Psoas muscle (tissue), 8 donors: ENCODE measurements around the gene SFRP5. TPM values are rescaled to one million over a fixed set of nuclear protein-coding genes. Genes with fewer than 3 reads are reported as not detected.

Source experiments
- ATAC-seq, 4 donors: fragments of 200-7000 bp; cut with Tn5 transposase; one replicate each; pipeline ENCODE4 v1.9.1; 2020; ENCODE audit warnings: moderate library complexity in 3 of 4, mild to moderate bottlenecking in 2 of 4
- DNase-seq, 2 donors: peaks; one replicate each; pipeline ENCODE4 v3.0.0-alpha.2; 2020
- H3K27ac ChIP-seq: fragments of 200-600 bp; one replicate; pipeline ENCODE4 v1.8.0; 2022
- H3K27me3 ChIP-seq, 3 donors: fragments of 200-600 bp in 1 of 3; one replicate each; pipeline versions ENCODE4 v1.6.1 to v1.8.0; 2013 to 2022; ENCODE audit warnings: low read length in 2 of 3, mild to moderate bottlenecking in 2 of 3, moderate library complexity in 1 of 3; ENCODE audit not compliant: insufficient read depth in 3 of 3
- H3K36me3 ChIP-seq, 2 donors: fragments of 200-600 bp in 1 of 2; one replicate each; pipeline versions ENCODE4 v1.6.1 to v1.8.0; 2013 to 2022; ENCODE audit warnings: low read depth in 1 of 2, mild to moderate bottlenecking in 1 of 2, moderate library complexity in 1 of 2; ENCODE audit not compliant: insufficient read depth in 1 of 2
- H3K4me1 ChIP-seq: fragments of 200-600 bp; one replicate; pipeline ENCODE4 v1.8.0; 2022
- H3K4me3 ChIP-seq: fragments of 200-600 bp; one replicate; pipeline ENCODE4 v1.8.0; 2022; ENCODE audit warnings: mild to moderate bottlenecking
- H3K9me3 ChIP-seq: fragments of 200-600 bp; one replicate; pipeline ENCODE4 v1.8.0; 2022
- WGBS, 3 donors: extraction: QIAGEN DNeasy Blood & Tissue Kit; methylation state at CpG; one replicate each; pipeline versions ENCODE4 v1.1.6 to v1.1.7; 2013; 5-methylcytosine and 5-hydroxymethylcytosine counted together
- intact Hi-C, 2 donors: fragments of 100-400 bp; cut with DNase I; formaldehyde crosslinking; loops; one replicate each; pipeline versions ENCODE4 v1.11.0 to v1.14.2; 2022
- polyA plus RNA-seq, 3 donors: library from polyadenylated mRNA; stranded (reverse); fragments of 200-250 nt; gene quantifications; one replicate each; pipeline ENCODE4 v1.2.3, GENCODE V29; 2013
- total RNA-seq, 4 donors: library from RNA; stranded (reverse); fragmentation: NEBNext Ultra II Directional in 2 of 4; extraction: Animal tissue kit (Norgen Biotek cat#: 25700) in 2 of 4; gene quantifications; one replicate each; pipeline versions ENCODE4 v1.2.1 to v1.2.4, GENCODE V29; 2021 to 2023
- TF ChIP-seq, protein P1 (sequence below): fragments of 200-600 bp; IDR thresholded peaks from one replicate; pipeline ENCODE4 v1.8.0; 2022; ENCODE audit warnings: antibody characterized with exemption
- donor health status: healthy with polysubstance abuse.
- donor health status: DM: no; HTN: no; CAD: no; lungs with moderate emphysema.
- donor health status: Bipolar disorder and iron deficiency.
- donor health status: healthy.
- donor health status: DM: yes; HTN: yes; CAD: no.
- donor health status: DM: no; HTN: no; CAD: no.
- donor health status: DM: no; HTN: no; CAD: no.
- donor health status: DM: yes; HTN: yes; CAD: no.

The SFRP5 gene
- total and polyA plus RNA-seq, 7 donors: 0.16 to 0.73 (median 0.47) TPM; not detected in 2

DNA sequence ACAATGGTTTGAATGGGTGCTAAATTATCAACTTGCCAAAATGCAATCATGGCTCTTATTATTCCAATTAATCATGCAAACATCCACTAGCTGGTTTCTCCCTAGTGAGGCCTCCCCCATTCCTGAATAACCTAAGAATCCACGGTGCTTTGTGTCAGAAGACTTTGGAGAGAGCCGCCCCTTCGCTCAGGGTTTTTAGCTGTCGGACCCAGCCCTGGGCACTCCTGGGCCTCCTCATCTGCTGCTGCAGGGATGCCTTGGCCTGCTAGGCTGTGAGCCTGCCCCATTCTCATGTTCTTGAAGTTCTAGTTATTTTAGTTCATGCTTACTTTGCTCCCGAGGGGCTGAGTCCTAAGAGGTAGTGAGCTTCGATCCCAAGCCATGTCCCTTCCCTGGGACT is 34.1 kb upstream of the SFRP5 start:
- TF ChIP-seq, protein P1, sequence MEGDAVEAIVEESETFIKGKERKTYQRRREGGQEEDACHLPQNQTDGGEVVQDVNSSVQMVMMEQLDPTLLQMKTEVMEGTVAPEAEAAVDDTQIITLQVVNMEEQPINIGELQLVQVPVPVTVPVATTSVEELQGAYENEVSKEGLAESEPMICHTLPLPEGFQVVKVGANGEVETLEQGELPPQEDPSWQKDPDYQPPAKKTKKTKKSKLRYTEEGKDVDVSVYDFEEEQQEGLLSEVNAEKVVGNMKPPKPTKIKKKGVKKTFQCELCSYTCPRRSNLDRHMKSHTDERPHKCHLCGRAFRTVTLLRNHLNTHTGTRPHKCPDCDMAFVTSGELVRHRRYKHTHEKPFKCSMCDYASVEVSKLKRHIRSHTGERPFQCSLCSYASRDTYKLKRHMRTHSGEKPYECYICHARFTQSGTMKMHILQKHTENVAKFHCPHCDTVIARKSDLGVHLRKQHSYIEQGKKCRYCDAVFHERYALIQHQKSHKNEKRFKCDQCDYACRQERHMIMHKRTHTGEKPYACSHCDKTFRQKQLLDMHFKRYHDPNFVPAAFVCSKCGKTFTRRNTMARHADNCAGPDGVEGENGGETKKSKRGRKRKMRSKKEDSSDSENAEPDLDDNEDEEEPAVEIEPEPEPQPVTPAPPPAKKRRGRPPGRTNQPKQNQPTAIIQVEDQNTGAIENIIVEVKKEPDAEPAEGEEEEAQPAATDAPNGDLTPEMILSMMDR: no peak
- Histone ChIP-seq H3K4me3 (no peak overlapping the region), H3K36me3 (no peaks in the 10 kb centered on the region), H3K4me1 (peaks cover 10% of the 10 kb centered on the region), H3K9me3 (no peaks in the 10 kb centered on the region), H3K27ac (no peak overlapping the region), H3K27me3 (no peaks in the 10 kb centered on the region)
- DNase-seq: no peak
- WGBS, 3 donors: 74 to 87% (median 85%) methylated on average over 6 of the region's 6 CpGs
- ATAC-seq: no peak
- intact Hi-C loops: no loop called here

DNA sequence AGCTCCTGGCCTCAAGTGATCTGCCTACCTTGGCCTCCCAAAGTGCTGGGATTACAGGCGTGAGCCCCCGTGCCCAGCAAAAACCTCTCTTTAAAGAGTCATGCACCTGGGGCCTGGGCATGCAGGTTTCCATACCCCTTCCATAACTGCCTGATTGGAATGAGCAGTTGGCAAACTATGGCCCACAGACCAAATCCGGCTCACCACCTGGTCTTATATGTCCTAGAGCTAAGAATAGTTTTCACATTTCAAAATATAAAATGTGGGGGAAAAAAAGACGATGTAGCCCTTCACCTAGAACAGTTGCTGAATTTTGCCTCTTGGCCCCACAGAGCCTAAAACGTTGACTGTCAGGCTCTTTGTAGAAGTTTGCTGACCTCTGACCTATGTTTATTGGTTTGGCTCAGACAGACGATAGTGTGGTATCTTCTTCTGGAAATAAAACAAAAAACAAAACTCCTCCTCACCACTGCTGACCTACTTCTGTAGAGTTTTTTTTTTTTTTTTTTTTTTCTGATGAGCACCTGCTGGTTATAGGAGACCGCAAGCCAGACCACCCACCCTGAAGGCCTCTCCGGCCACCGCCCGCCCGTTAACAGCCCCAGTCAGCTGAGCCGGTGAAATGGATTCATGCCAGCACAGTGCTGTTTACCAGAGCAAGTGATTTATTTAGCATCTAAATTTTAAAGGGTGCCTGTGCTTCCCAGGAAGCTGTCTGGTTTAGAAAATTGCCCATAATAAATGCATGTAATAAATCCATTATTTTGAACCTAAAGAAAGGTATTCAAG is 33.5 kb upstream of the SFRP5 start:
- Histone ChIP-seq H3K27ac (peak overlapping the region; percentile 43), H3K27me3 (no peaks in the 10 kb centered on the region), H3K4me3 (no peak overlapping the region), H3K36me3 (no peaks in the 10 kb centered on the region), H3K9me3 (no peaks in the 10 kb centered on the region), H3K4me1 (peaks cover 10% of the 10 kb centered on the region)
- intact Hi-C loops: no loop called here
- TF ChIP-seq, protein P1: no peak
- DNase-seq (peak in 1 of 2 donors; percentile 62), ATAC-seq (peak in 3 of 4 donors; percentile 63 to 82 (median 72))
- 28 to 39% (median 31%) methylated on average over 12 of the region's 12 CpGs for WGBS, 3 donors

DNA sequence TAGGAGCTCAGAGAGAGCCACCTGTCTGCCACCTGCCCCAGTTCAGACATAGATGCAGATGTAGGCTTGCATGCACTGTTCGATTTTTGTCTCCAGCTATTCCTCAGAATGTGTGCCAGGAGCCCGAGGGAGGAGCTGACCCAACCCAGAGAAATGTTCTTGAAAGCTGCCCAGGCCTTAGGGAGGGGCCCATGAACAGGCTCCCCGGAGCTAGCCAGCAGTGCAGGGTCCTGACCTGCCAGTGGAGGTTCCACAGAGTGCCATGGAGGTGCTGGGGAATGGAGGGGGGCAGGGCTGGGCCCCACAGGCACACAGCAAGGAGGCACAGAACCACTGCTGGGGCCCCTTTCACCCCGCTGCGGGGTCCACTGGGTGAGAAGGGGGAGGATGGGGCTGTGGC is 29.6 kb upstream of the SFRP5 start:
- Histone ChIP-seq H3K27ac (no peak overlapping the region), H3K36me3 (no peaks in the 10 kb centered on the region), H3K9me3 (peaks cover 6% of the 10 kb centered on the region), H3K4me1 (peaks cover 8% of the 10 kb centered on the region), H3K4me3 (no peak overlapping the region), H3K27me3 (no peaks in the 10 kb centered on the region)
- intact Hi-C loops: no loop called here
- TF ChIP-seq, protein P1: no peak
- no peak for ATAC-seq
- 38 to 54% (median 45%) methylated on average over 5 of the region's 5 CpGs for WGBS, 3 donors
- DNase-seq: no peak

DNA sequence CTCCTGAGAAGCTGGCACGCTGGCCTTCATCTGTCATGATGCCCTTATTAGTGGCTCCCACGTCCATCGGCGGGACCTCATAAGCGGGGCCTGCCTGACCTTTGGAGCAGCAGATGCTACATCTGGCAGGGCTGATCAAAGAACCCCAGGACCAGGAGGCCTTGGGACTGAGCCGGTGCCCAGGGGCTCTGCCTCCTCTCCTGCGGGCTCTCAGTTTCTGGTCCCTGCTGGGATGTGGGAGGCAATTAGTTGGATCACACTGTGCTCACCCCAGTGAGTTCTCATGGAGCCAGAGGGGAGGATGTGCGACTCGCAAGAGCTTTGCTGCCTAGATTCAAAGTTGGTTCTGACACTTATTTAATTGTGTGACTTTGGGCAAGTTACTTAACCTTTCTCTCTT is 28.7 kb upstream of the SFRP5 start:
- H3K4me3 ChIP-seq: no peak overlapping the region
- H3K36me3 ChIP-seq: no peaks in the 10 kb centered on the region
- DNase-seq (no peak), ATAC-seq (no peak)
- intact Hi-C loops: no loop called here
- peaks cover 6% of the 10 kb centered on the region for H3K9me3 ChIP-seq
- H3K27ac ChIP-seq: no peak overlapping the region
- 82 to 87% (median 86%) methylated on average over 9 of the region's 9 CpGs for WGBS, 3 donors
- TF ChIP-seq, protein P1: no peak
- H3K4me1 ChIP-seq: peaks cover 4% of the 10 kb centered on the region
- H3K27me3 ChIP-seq: no peaks in the 10 kb centered on the region
